ENCODE data around the gene NEK6.

The NEK6 gene

GRCh38 chr9:124262649-124262972, 4.9 kb downstream of the NEK6 start:
- no peak for DNase-seq

DNA sequence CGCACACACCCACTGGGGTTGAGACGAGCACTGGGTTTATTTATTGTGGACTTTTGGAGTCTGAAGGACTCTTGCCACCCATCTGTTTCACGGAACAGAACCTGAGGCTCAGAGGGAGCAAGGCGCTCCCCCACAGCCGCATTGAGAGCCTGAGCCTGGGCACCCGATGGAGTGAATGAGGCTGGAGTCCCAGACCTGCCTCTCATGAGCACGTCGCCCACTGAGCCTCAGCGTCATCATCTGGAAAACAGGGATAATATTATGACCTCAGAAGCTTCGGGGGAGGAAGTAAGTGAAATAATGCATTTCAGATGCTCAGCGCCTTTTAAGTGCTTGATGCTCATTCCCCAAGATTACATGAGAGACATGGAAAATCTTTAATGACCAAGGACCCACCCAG, 5.5 kb downstream of the NEK6 start:
- DNase-seq = no peak

- DNase-seq = no peak
These were observed 6.2 kb downstream of the NEK6 start for GRCh38 chr9:124263800-124264426.

DNA sequence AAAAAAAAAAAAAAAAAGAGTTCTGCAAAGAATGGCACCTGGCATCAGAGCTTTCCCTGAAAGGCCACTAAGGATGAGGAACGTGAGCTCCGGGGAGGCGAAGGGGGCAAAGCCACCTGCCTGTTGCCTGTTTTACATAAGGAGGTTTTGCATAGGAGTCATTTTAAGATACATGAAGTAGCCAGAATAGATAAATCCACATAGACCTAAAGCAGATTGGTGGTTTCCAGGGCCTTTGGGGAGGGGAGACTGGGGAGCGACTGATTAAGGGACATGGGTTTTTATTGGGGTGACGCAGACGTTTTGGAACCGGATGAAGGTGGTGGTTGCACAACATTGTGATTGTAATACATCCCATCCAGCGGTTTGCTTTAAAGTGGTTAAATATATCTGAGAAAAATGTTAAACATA, 7.1 kb downstream of the NEK6 start:
- no peak for DNase-seq

GRCh38 chr9:124265551-124265950, 7.8 kb downstream of the NEK6 start:
- no peak for DNase-seq

DNA sequence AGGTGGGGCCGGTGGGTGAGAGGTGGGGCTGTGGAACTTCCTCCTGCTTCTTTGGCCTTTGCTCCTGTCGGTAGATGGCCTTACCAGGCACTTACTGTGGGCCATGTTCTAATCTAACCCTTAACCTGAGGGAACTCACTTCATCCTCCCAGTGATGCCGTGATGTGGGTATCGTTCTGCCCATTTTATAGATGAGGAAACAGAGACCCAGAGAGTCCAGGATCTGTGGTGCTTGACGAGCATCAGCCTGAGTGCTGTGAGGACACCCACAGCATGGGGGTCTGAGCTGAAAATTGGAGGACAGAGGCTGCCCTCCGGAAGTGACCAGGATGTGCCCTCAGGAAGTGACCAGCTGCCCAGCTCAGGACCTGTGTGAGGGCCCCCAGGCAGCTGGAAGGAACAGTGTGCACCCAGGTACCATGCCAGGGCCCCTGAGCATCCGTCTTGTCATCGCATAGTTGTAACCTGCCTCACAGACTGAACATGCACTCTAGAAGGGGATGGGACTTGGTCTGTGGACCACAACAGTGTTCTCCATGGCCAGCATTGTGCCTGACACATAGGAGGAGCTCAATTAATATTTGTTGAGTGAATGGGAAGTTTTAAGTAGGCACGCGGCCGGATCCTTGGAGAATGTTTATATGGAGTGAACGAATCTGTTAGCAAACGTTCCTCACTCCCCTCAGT, 8.5 kb downstream of the NEK6 start:
- DNase-seq = no peak

GRCh38 chr9:124266826-124267201, 9.1 kb downstream of the NEK6 start:
- DNase-seq = no peak

- DNase-seq = peak; percentile 41
These were observed 9.6 kb downstream of the NEK6 start for GRCh38 chr9:124267271-124267807.

DNA sequence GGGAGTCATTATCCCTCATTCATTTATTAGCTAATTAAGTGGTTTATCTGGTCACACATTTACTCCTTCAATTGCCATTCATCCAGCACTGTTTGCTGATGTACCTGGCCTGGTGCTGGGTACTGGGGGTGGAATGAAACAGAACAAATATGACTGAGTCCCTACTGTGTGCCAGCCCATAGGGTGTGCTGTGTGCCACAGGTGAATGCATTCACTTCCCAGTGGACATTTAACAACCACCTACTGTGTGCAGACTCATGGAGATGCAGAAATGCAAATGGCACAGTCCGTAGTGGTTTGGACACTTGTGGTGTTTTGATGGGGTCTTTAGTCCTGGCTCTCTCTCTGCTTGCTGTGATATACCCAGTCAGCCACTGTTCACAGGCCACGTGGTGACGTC, 10.5 kb downstream of the NEK6 start:
- no peak for DNase-seq

GRCh38 chr9:124268661-124269060, 10.9 kb downstream of the NEK6 start:
- DNase-seq = no peak

- DNase-seq = no peak
These were observed 11.8 kb downstream of the NEK6 start for GRCh38 chr9:124269556-124269955.

DNA sequence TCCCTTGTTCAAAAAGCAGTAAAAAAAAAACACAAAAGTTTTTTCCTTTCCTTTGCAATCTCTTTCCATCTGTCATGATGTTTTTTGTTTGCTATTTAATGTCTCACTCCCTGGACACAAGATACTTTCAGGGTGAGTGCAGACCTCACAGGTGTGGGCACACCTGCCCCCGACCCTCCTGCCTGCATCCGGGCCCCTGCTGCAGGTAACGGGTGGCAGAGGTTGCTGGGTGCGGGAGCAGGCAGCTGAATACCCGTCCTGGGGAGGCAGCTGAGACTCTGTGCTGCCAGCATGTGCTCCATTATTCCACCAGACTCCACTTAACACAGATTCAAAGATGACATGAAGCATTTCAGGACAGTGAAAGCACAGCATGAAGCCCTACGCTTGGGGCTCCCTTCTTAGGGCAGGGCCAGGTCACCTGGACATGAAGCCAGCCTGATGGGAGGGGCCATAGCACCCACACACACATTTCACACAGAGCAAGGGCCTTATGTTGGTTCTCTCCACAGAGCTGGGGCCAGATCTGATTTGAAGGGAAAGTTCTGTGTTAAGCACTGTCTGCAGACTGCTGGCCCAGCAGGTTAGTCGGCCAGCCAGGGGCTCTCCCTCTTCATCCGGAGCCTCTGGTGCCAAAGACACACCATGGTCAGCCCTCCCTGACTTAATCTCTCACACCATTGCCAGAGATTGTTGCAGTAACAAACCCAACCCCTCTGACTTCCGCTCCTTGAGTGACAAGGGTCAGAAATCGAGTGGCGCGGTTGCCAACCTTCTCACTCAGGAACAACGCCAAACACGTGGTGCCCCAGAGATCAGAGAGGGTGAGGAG, 13.0 kb downstream of the NEK6 start:
- DNase-seq = peak; percentile 26

- peak; percentile 72 for DNase-seq
These were observed 13.9 kb downstream of the NEK6 start for GRCh38 chr9:124271660-124272059.

- DNase-seq = no peak
These were observed 14.4 kb downstream of the NEK6 start for GRCh38 chr9:124272118-124272517.

DNA sequence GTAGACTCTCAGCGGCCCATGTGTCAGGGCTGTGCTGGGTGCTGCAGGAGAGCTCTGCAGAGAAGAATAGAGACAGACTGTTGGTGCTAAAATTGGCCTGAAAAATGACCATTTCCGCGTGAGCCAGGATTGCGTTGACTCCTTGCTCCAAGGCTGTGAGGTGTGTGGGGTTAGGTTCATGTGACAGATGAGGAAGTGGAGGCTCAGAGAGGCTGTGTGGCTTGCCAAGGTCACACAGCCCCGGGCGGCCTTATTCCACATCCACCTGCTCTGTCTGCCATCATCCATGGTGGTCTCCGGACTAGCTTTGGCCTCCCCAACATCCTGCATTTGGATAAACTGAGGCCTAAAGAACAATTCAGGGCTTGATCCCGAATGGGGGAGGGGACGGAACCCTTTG, 15.2 kb downstream of the NEK6 start:
- DNase-seq = no peak

GRCh38 chr9:124273427-124274160, 15.8 kb downstream of the NEK6 start:
- DNase-seq = no peak

- DNase-seq = no peak
These were observed 16.5 kb downstream of the NEK6 start for GRCh38 chr9:124274226-124274625.

DNA sequence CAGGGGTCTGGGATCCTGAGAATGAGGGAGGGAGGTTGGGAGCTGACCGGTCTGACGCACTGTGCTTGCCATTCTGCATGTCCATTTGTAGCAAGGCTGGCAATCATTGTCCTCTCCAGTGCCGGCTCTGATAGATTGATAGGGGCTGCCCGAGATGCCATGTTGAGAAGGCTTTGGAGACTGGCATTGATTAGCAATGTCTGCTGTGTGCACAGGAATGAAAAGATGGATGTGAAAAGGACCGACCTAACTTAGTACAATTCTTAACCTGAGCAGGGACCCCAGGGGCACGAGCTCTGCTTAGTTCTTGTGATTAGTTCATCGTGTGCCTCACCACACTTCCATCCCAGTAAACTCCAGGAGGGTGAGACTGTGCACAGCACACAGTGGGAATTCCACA, 17.0 kb downstream of the NEK6 start:
- no peak for DNase-seq

- no peak for DNase-seq
These were observed 19.7 kb downstream of the NEK6 start for GRCh38 chr9:124277420-124277819.

DNA sequence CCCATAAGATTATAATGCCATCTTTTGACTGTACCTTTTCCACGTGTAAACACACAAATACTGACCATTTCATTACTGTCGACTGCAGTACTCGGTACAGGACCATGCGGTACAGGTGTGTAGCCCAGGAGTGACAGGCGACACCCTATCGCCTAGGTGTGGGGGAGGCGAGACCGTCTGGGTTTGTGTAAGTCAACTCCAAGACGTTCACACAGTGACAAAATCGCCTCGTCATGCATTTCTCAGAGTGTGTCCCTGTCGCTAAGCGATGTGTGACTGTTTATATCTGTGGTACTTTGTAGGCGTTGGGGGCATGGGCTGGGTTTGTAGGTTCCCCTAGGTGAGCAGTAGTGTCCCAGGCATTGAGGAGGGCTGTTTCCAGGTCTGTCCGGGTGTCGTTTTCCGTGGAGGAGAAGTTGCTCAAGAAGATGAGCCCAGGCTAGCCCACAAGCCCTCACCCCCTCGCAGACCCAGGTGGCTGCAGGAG, 20.3 kb downstream of the NEK6 start:
- DNase-seq = no peak

DNA sequence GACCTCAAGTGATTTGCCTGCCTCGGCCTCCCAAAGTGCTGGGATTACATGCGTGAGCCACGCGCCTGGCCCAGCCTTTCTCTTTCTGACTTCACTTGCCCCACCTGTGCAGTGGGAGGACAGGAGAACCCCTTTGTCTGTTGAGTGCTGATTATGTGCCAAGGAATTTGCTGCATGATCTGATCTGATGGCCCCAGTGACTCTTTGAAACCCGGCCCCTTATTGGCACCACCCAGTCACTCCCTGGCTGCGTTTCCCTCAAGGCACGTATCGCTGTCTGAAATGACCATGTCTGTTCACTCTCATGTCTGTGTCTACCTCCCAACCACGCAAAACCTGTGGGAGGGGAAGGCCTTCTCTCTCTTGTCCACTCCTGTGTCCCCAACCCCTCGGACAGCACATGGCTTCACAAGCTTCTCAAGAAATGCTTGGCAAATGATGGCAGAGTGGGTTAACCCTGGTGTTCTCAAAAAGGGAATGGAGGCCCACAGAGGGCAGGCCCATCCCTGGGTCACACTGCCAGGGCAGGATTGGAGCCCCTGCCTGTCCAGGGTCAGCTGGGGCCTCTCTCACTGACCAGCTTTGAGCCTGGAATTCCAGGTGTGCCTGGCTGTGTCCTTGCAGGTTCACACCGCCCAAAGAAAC, 21.9 kb downstream of the NEK6 start:
- DNase-seq = no peak

GRCh38 chr9:124280176-124280691, 22.5 kb downstream of the NEK6 start:
- no peak for DNase-seq
